Karpas-422 (cell line): ENCODE results near the gene SLC16A4. TPM values are rescaled to one million over a fixed set of nuclear protein-coding genes. Genes with fewer than 3 reads are reported as not detected.

Experiments
- DNase-seq: peaks from one replicate; pipeline ENCODE4 v3.0.0-alpha.2; 2015
- H2AFZ ChIP-seq: fragments of 200-600 bp; sonication (generic); 2 replicates; pipeline ENCODE4 v1.6.1; 2014; ENCODE audit warnings: antibody characterized with exemption, low read length, mixed read lengths
- H3K27ac ChIP-seq: fragments of 200-600 bp; sonication (generic); 2 replicates; pipeline ENCODE4 v1.5.1; 2014; ENCODE audit warnings: mild to moderate bottlenecking, low read length, moderate library complexity
- H3K27me3 ChIP-seq: fragments of 200-600 bp; sonication (generic); 2 replicates; pipeline ENCODE4 v1.6.1; 2014; ENCODE audit warnings: low read length, mixed read lengths
- H3K36me3 ChIP-seq: fragments of 200-600 bp; sonication (generic); 2 replicates; pipeline ENCODE4 v1.6.1; 2014; ENCODE audit warnings: low read length, mixed read lengths; ENCODE audit not compliant: insufficient read depth
- H3K4me1 ChIP-seq: fragments of 200-600 bp; sonication (generic); 2 replicates; pipeline ENCODE4 v1.6.1; 2014; ENCODE audit warnings: mild to moderate bottlenecking, low read length, mixed read lengths
- H3K4me2 ChIP-seq: fragments of 200-600 bp; sonication (generic); 2 replicates; pipeline ENCODE4 v1.6.1; 2014; ENCODE audit warnings: low read length, low read depth, mild to moderate bottlenecking; ENCODE audit not compliant: poor library complexity, severe bottlenecking
- H3K4me3 ChIP-seq: fragments of 200-600 bp; sonication (generic); 2 replicates; pipeline ENCODE4 v1.5.1; 2014; ENCODE audit warnings: mild to moderate bottlenecking, antibody characterized with exemption, low read length, mixed read lengths
- H3K79me2 ChIP-seq: fragments of 200-600 bp; sonication (generic); 2 replicates; pipeline ENCODE4 v1.6.1; 2014; ENCODE audit warnings: mild to moderate bottlenecking, low read length, mixed read lengths
- H3K9ac ChIP-seq: fragments of 200-600 bp; sonication (generic); 2 replicates; pipeline ENCODE4 v1.6.0; 2014; ENCODE audit warnings: low read length
- H3K9me2 ChIP-seq: fragments of 200-600 bp; sonication (generic), shearing (Covaris generic); replicated peaks from 2 replicates; pipeline ENCODE4 v1.6.0; 2014; ENCODE audit warnings: mild to moderate bottlenecking, low read length, moderate library complexity; ENCODE audit not compliant: insufficient read depth
- H3K9me3 ChIP-seq: fragments of 300-700, 200-600 bp; sonication (generic); 2 replicates; pipeline ENCODE4 v1.6.1; 2014; ENCODE audit warnings: low read length, mixed read lengths
- H4K20me1 ChIP-seq: fragments of 200-600 bp; sonication (generic); 2 replicates; pipeline ENCODE4 v1.6.1; 2014; ENCODE audit warnings: mild to moderate bottlenecking, antibody characterized with exemption, low read length, low read depth; ENCODE audit not compliant: insufficient read depth
- total RNA-seq: library from RNA; depleted of rRNA; stranded (reverse); fragments of >200 nt; shearing (Covaris generic); gene quantifications from 2 replicates; pipeline ENCODE4 v1.2.3, GENCODE V29; 2014; ENCODE audit warnings: low replicate concordance

Gene SLC16A4
- total RNA-seq, 1 experiment from 2014 or later, result 116 TPM

DNA sequence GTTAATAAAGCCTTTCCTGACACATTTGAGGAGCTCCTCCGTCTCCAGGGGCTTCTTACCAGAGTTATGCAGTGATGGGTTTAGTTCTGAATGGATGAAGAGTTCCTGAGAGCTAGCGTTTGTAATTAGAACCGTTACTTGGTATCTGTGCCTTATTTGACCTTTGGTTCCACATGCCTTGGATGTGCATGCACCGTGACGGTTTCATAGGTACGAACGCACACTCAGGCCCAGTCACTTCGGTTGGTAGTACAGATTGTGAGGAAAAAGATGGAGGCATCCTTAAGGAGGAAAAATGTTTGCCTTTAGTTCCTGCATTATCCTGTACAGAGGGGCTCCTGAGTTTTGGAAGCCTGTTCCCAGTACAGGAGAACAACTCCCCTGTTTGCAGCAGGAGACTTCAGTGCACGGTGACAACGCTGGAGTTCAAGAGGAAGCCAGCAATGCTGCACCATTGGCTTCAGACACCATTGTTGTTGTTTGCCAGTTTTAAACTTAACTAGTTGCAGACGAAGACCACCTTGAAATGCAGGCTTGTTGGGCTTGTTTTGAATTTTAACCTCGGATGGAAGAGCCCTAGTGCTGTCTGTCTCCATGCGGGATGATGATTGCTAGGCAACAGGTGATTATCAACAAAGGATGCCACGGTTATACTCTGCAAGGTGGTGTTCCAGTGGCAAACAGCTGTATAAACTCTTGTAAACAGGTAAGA, 43.5 kb downstream of the SLC16A4 start:
- peak; percentile 54 for DNase-seq
- Histone ChIP-seq H3K9me2 (no peaks in the 10 kb centered on the region), H3K9ac (peak overlapping the region; percentile 51), H3K27me3 (no peaks in the 10 kb centered on the region), H3K27ac (peak overlapping the region; percentile 92), H4K20me1 (peaks cover 89% of the 10 kb centered on the region), H3K4me3 (peak overlapping the region; percentile 55), H2AFZ (no peak overlapping the region), H3K36me3 (peaks cover 89% of the 10 kb centered on the region), H3K9me3 (no peaks in the 10 kb centered on the region), H3K4me2 (peak overlapping the region; percentile 80), H3K79me2 (peaks cover 100% of the 10 kb centered on the region), H3K4me1 (peaks cover 100% of the 10 kb centered on the region)

DNA sequence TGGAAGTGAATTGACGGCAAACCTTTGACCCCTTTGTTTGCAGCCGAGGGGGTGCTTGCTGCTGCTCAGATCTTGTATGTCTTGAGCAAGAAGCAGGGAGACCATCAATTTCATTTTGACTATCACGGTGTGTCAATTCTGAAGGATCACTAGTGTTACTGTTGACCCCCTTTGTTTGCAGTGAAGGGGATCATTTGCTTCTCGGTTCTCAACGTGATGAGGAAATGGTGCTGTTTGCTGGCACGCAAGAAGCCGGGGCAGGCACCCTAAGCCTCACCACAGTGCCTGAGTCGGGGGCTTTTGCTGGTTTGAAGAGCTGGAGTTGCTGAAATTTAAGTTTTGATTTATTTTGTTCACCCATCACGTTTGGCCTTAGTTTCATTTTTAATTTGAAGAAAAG, 44.1 kb downstream of the SLC16A4 start:
- H3K4me1 ChIP-seq, result peaks cover 100% of the 10 kb centered on the region
- H3K9ac ChIP-seq, result peak overlapping the region; percentile 51
- DNase-seq, result no peak
- H4K20me1 ChIP-seq, result peaks cover 95% of the 10 kb centered on the region
- H3K79me2 ChIP-seq, result peaks cover 100% of the 10 kb centered on the region
- H3K4me3 ChIP-seq, result peak overlapping the region; percentile 55
- no peaks in the 10 kb centered on the region for H3K27me3 ChIP-seq
- H3K9me3 ChIP-seq, result no peaks in the 10 kb centered on the region
- peak overlapping the region; percentile 92 for H3K27ac ChIP-seq
- no peak overlapping the region for H2AFZ ChIP-seq
- no peaks in the 10 kb centered on the region for H3K9me2 ChIP-seq
- peak overlapping the region; percentile 80 for H3K4me2 ChIP-seq
- peaks cover 89% of the 10 kb centered on the region for H3K36me3 ChIP-seq

GRCh38 chr1:110345480-110345879, 45.3 kb downstream of the SLC16A4 start:
- no peak for DNase-seq
- peak overlapping the region; percentile 92 for H3K27ac ChIP-seq
- no peak overlapping the region for H2AFZ ChIP-seq
- H3K4me3 ChIP-seq, result peak overlapping the region; percentile 87
- H3K9me3 ChIP-seq, result no peaks in the 10 kb centered on the region
- no peaks in the 10 kb centered on the region for H3K27me3 ChIP-seq
- H3K36me3 ChIP-seq, result peaks cover 88% of the 10 kb centered on the region
- H3K9me2 ChIP-seq, result no peaks in the 10 kb centered on the region
- H4K20me1 ChIP-seq, result peaks cover 95% of the 10 kb centered on the region
- H3K4me2 ChIP-seq, result peak overlapping the region; percentile 80
- peak overlapping the region; percentile 99 for H3K9ac ChIP-seq
- peaks cover 100% of the 10 kb centered on the region for H3K79me2 ChIP-seq
- H3K4me1 ChIP-seq, result peaks cover 100% of the 10 kb centered on the region

- H3K36me3 ChIP-seq, result peaks cover 82% of the 10 kb centered on the region
- peak overlapping the region; percentile 99 for H3K9ac ChIP-seq
- peaks cover 99% of the 10 kb centered on the region for H3K79me2 ChIP-seq
- H3K4me2 ChIP-seq, result peak overlapping the region; percentile 80
- peak overlapping the region; percentile 92 for H3K27ac ChIP-seq
- peaks cover 87% of the 10 kb centered on the region for H3K4me1 ChIP-seq
- H3K9me2 ChIP-seq, result no peaks in the 10 kb centered on the region
- H3K9me3 ChIP-seq, result no peaks in the 10 kb centered on the region
- no peak overlapping the region for H2AFZ ChIP-seq
- no peak for DNase-seq
- H4K20me1 ChIP-seq, result peaks cover 87% of the 10 kb centered on the region
- H3K4me3 ChIP-seq, result peak overlapping the region; percentile 87
- H3K27me3 ChIP-seq, result no peaks in the 10 kb centered on the region
Observed at GRCh38 chr1:110344152-110344551, 46.7 kb downstream of the SLC16A4 start.

GRCh38 chr1:110343249-110343648, 47.6 kb downstream of the SLC16A4 start:
- Histone ChIP-seq H3K79me2 (peaks cover 90% of the 10 kb centered on the region), H3K36me3 (peaks cover 73% of the 10 kb centered on the region), H3K4me3 (peak overlapping the region; percentile 87), H3K9ac (peak overlapping the region; percentile 99), H3K9me3 (no peaks in the 10 kb centered on the region), H4K20me1 (peaks cover 78% of the 10 kb centered on the region), H3K9me2 (no peaks in the 10 kb centered on the region), H3K27me3 (no peaks in the 10 kb centered on the region), H3K4me2 (peak overlapping the region; percentile 80), H2AFZ (no peak overlapping the region), H3K4me1 (peaks cover 78% of the 10 kb centered on the region), H3K27ac (peak overlapping the region; percentile 92)
- no peak for DNase-seq

GRCh38 chr1:110341872-110342331, 48.9 kb downstream of the SLC16A4 start:
- Histone ChIP-seq H3K36me3 (peaks cover 63% of the 10 kb centered on the region), H3K4me1 (peaks cover 74% of the 10 kb centered on the region), H3K27ac (peak overlapping the region; percentile 92), H4K20me1 (peaks cover 66% of the 10 kb centered on the region), H3K9ac (peak overlapping the region; percentile 99), H3K9me2 (no peaks in the 10 kb centered on the region), H3K4me3 (peak overlapping the region; percentile 87), H3K79me2 (peaks cover 83% of the 10 kb centered on the region), H2AFZ (no peak overlapping the region), H3K27me3 (no peaks in the 10 kb centered on the region), H3K4me2 (peak overlapping the region; percentile 80), H3K9me3 (no peaks in the 10 kb centered on the region)
- DNase-seq, result peak; percentile 50

DNA sequence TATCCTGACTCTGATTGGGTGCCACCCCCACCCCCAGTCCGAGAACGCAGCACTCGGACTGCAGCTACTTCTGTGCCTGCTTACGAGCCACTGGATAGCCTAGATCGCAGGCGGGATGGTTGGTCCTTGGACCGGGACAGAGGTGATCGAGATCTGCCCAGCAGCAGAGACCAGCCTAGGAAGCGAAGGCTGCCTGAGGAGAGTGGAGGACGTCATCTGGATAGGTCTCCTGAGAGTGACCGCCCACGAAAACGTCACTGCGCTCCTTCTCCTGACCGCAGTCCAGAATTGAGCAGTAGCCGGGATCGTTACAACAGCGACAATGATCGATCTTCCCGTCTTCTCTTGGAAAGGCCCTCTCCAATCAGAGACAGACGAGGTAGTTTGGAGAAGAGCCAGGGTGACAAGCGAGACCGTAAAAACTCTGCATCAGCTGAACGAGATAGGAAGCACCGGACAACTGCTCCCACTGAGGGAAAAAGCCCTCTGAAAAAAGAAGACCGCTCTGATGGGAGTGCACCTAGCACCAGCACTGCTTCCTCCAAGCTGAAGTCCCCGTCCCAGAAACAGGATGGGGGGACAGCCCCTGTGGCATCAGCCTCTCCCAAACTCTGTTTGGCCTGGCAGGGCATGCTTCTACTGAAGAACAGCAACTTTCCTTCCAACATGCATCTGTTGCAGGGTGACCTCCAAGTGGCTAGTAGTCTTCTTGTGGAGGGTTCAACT, 49.5 kb downstream of the SLC16A4 start:
- peaks cover 57% of the 10 kb centered on the region for H3K36me3 ChIP-seq
- no peaks in the 10 kb centered on the region for H3K9me2 ChIP-seq
- H3K9ac ChIP-seq, result peak overlapping the region; percentile 99
- H3K27ac ChIP-seq, result peak overlapping the region; percentile 92
- peaks cover 78% of the 10 kb centered on the region for H3K79me2 ChIP-seq
- peaks cover 74% of the 10 kb centered on the region for H3K4me1 ChIP-seq
- no peak overlapping the region for H2AFZ ChIP-seq
- H4K20me1 ChIP-seq, result peaks cover 61% of the 10 kb centered on the region
- no peaks in the 10 kb centered on the region for H3K9me3 ChIP-seq
- peak overlapping the region; percentile 87 for H3K4me3 ChIP-seq
- H3K27me3 ChIP-seq, result no peaks in the 10 kb centered on the region
- no peak for DNase-seq
- H3K4me2 ChIP-seq, result peak overlapping the region; percentile 80

DNA sequence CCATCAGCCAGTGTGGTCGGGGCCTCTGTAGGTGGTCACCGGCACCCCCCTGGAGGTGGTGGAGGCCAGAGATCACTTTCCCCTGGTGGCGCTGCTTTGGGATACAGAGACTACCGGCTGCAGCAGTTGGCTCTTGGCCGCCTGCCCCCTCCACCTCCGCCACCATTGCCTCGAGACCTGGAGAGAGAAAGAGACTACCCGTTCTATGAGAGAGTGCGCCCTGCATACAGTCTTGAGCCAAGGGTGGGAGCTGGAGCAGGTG, 50.7 kb downstream of the SLC16A4 start:
- Histone ChIP-seq H3K9me2 (no peaks in the 10 kb centered on the region), H2AFZ (no peak overlapping the region), H3K4me2 (peak overlapping the region; percentile 80), H3K79me2 (peaks cover 66% of the 10 kb centered on the region), H3K27me3 (no peaks in the 10 kb centered on the region), H3K4me1 (peaks cover 64% of the 10 kb centered on the region), H3K27ac (peak overlapping the region; percentile 92), H3K9me3 (no peaks in the 10 kb centered on the region), H3K4me3 (peak overlapping the region; percentile 87), H3K36me3 (peaks cover 50% of the 10 kb centered on the region), H3K9ac (peak overlapping the region; percentile 99), H4K20me1 (peaks cover 51% of the 10 kb centered on the region)
- no peak for DNase-seq
